Fibroblast of villous mesenchyme (primary cell): ENCODE results near the gene CDC5L. TPM values are rescaled to one million over a fixed set of nuclear protein-coding genes. Genes with fewer than 3 reads are reported as not detected.

Source experiments
- DNase-seq: peaks from one replicate; pipeline ENCODE4 v3.0.0-alpha.2; 2010; ENCODE audit warnings: low read depth
- H3K4me3 ChIP-seq: 2 replicates; pipeline ENCODE4 v1.5.1; 2011; ENCODE audit warnings: low read depth, mild to moderate bottlenecking, low read length
- CTCF ChIP-seq: IDR thresholded peaks from 2 replicates; pipeline ENCODE4 v1.5.1; 2012; ENCODE audit warnings: low read depth, mild to moderate bottlenecking, low read length; ENCODE audit not compliant: insufficient read depth
- total RNA-seq: library from RNA; depleted of rRNA; stranded (reverse); fragments of >200 nt; gene quantifications from 2 replicates; pipeline ENCODE4 v1.2.3, GENCODE V29; 2012

The CDC5L gene
- total RNA-seq, 1 donor: 24.2 TPM

DNA sequence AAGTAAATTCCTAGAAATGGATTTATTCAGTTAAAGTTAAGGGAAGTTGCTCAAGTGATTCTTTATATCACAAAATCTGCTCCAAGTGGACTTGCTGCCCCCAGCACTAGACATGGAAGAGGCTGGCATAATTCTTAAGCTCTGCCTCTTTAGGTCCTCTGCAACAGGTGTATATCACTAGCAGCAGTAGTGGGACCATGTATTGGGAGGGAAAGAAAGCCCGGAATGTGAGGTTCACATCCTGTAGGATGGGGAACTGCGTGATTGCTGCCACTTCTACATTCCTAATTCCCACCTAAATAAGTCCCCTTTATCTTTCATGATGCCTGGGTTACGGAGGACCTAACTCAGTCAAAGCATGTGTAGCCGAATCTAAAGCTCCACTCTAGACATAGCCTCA, 31.9 kb upstream of the CDC5L start:
- no peak overlapping the region for H3K4me3 ChIP-seq
- DNase-seq: no peak
- TF ChIP-seq CTCF: no peak

GRCh38 chr6:44356487-44356886, 31.0 kb upstream of the CDC5L start:
- DNase-seq: no peak
- no peak for TF ChIP-seq CTCF

GRCh38 chr6:44359973-44360372, 27.5 kb upstream of the CDC5L start:
- no peak overlapping the region for H3K4me3 ChIP-seq
- TF ChIP-seq CTCF: no peak
- no peak for DNase-seq

More at GRCh38 chr6:44356487-44356886, 31.0 kb upstream of the CDC5L start:
- no peak overlapping the region for H3K4me3 ChIP-seq

DNA sequence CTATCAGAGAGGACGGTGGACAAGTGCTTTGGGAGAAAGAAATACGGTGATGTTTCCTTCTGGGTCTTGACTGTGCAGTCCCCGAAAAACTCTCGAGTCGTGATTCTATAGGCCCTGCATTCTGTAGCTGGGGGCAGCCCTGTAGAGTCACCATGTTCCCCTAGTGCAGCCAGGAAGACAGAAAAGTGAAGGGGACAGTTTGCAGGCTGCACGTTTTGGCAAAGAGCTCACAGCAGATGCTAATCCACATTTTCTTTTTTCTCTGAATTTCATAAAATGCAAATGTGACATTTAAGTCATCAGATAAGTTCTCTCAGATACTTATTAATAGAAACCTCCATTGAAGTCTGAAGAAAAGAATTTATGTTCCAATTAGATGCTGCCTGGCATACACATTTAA, 25.6 kb upstream of the CDC5L start:
- TF ChIP-seq CTCF: no peak
- DNase-seq: no peak
- H3K4me3 ChIP-seq: no peak overlapping the region

DNA sequence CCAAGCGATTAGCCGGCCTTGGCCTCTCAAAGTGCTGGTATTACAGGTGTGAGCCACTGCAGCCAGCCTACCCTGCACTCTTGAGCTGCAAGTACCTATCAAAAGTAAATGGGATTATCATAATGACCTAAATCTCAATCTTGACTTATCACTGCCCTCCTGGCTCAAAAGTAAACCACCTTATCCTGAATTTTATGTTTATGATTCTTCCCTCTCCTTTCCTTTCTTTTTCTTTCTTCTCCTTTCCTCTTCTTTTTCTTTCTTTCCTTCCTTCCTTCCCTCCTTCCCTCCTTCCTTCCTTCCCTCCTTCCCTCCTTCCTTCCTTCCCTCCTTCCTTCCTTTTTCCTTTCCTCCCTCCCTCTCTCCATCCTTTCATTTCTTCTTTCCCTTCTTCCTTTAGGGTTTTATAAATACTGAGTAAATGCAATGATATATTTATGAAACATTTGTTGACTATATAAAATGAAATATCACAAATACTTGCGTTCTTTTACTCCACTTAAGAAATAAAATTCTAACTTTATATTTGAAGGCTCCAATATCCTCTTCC, 24.1 kb upstream of the CDC5L start:
- no peak for TF ChIP-seq CTCF
- no peak for DNase-seq

GRCh38 chr6:44366781-44367180, 20.7 kb upstream of the CDC5L start:
- no peak overlapping the region for H3K4me3 ChIP-seq
- no peak for DNase-seq
- no peak for TF ChIP-seq CTCF

More for the DNA sequence above, 24.1 kb upstream of the CDC5L start:
- no peak overlapping the region for H3K4me3 ChIP-seq

DNA sequence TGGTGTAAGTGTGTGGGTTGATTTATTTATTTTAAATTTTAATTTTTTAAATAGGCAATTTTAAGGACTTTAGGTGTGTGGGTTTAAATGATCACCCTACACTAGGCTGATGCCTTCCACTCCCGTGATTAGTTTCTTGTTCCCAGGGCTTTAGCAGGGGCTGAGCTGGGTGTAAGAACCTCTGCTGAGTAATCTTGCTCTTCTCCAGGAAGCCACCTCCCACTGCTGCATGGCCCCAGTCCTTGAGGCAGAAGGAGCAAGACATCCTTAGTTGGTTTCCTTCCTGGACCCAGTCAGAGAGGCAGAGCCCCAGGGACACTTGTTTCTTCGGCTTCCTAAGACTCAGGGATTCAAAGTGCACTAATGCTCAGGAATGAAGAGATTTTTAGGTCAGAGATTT, 19.8 kb upstream of the CDC5L start:
- no peak overlapping the region for H3K4me3 ChIP-seq
- no peak for DNase-seq
- TF ChIP-seq CTCF: no peak
